DOHH2 (cell line): ENCODE data around the gene MUC21.

Experiments used
- H3F3A ChIP-seq: fragments of 200-600 bp; sonication (generic), shearing (Covaris generic); 2 replicates; pipeline ENCODE4 v1.6.0; 2016; ENCODE audit warnings: antibody characterized with exemption, mild to moderate bottlenecking; ENCODE audit not compliant: control insufficient read depth, insufficient read depth
- H3K27ac ChIP-seq: fragments of 200-600 bp; sonication (generic); 2 replicates; pipeline ENCODE4 v1.5.1; 2014; ENCODE audit warnings: low read depth, mild to moderate bottlenecking, low read length, moderate library complexity
- H3K27me3 ChIP-seq: fragments of 200-600 bp; sonication (generic); 2 replicates; pipeline ENCODE4 v1.6.1; 2014; ENCODE audit warnings: mild to moderate bottlenecking, low read length, mixed read lengths; ENCODE audit not compliant: control insufficient read depth
- H3K36me3 ChIP-seq: fragments of 200-600 bp; sonication (generic); 2 replicates; pipeline ENCODE4 v1.6.1; 2014; ENCODE audit warnings: mild to moderate bottlenecking, low read length, moderate library complexity, mixed read lengths; ENCODE audit not compliant: control insufficient read depth
- H3K4me1 ChIP-seq: fragments of 200-600 bp; sonication (generic); 2 replicates; pipeline ENCODE4 v1.6.1; 2014; ENCODE audit warnings: mild to moderate bottlenecking, low read length, mixed read lengths; ENCODE audit not compliant: control insufficient read depth
- H3K4me2 ChIP-seq: fragments of 200-600 bp; sonication (generic); 2 replicates; pipeline ENCODE4 v1.6.0; 2014; ENCODE audit warnings: mild to moderate bottlenecking, low read length, moderate library complexity
- H3K4me3 ChIP-seq: fragments of 200-600 bp; sonication (generic); 2 replicates; pipeline ENCODE4 v1.5.1; 2014; ENCODE audit warnings: mild to moderate bottlenecking, low read length, mixed read lengths
- H3K79me2 ChIP-seq: fragments of 200-600 bp; sonication (generic); 2 replicates; pipeline ENCODE4 v1.6.1; 2014; ENCODE audit warnings: mild to moderate bottlenecking, low read length, mixed read lengths; ENCODE audit not compliant: control insufficient read depth
- H3K9me2 ChIP-seq: fragments of 200-600 bp; sonication (generic); replicated peaks from 2 replicates; pipeline ENCODE4 v1.6.1; 2014; ENCODE audit warnings: mild to moderate bottlenecking, low read length, mixed read lengths; ENCODE audit not compliant: control insufficient read depth
- H3K9me3 ChIP-seq: fragments of 200-600 bp; sonication (generic); 2 replicates; pipeline ENCODE4 v1.6.1; 2014; ENCODE audit warnings: antibody characterized with exemption, low read length, mixed read lengths; ENCODE audit not compliant: control insufficient read depth, insufficient read depth
- H4K20me1 ChIP-seq: fragments of 200-600 bp; sonication (generic); 2 replicates; pipeline ENCODE4 v1.6.0; 2014; ENCODE audit warnings: low read depth, mild to moderate bottlenecking, antibody characterized with exemption, low read length, moderate library complexity; ENCODE audit not compliant: control insufficient read depth, insufficient read depth
- CTCF ChIP-seq: fragments of 200-600 bp; sonication (generic); IDR thresholded peaks from one replicate; pipeline ENCODE4 v1.5.1; 2014; ENCODE audit warnings: antibody characterized with exemption, mild to moderate bottlenecking, low read depth, low read length; ENCODE audit not compliant: poor library complexity, severe bottlenecking
- EZH2phosphoT487 ChIP-seq: fragments of 200-600 bp; sonication (generic); IDR thresholded peaks from 2 replicates; pipeline ENCODE4 v1.6.1; 2017; ENCODE audit warnings: borderline replicate concordance, mild to moderate bottlenecking, antibody characterized with exemption, low read length, moderate library complexity, mixed read lengths

The MUC21 gene

DNA sequence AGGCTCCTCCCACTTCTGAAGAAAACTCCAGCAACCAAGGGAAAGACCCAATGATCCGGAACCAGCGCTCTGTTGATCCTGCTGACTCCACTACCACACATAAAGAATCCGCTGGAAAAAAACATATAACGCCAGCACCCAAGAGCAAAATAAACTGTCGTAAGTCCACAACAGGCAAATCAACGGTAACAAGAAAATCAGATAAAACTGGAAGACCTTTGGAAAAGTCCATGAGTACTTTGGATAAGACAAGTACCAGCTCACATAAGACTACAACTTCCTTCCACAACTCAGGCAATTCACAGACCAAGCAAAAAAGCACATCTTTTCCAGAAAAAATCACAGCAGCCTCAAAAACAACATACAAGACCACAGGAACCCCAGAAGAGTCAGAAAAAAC lies 34.7 kb upstream of the MUC21 start:
- Histone ChIP-seq H3K4me1 (no peaks in the 10 kb centered on the region), H3K4me3 (no peak overlapping the region), H3K4me2 (no peak overlapping the region), H3K27me3 (peaks cover 42% of the 10 kb centered on the region), H4K20me1 (no peaks in the 10 kb centered on the region), H3K79me2 (no peaks in the 10 kb centered on the region), H3K27ac (no peak overlapping the region), H3F3A (no peaks in the 10 kb centered on the region), H3K9me3 (no peaks in the 10 kb centered on the region), H3K36me3 (no peaks in the 10 kb centered on the region), H3K9me2 (no peaks in the 10 kb centered on the region)
- TF ChIP-seq EZH2phosphoT487 = no peak
- no peak for TF ChIP-seq CTCF

DNA sequence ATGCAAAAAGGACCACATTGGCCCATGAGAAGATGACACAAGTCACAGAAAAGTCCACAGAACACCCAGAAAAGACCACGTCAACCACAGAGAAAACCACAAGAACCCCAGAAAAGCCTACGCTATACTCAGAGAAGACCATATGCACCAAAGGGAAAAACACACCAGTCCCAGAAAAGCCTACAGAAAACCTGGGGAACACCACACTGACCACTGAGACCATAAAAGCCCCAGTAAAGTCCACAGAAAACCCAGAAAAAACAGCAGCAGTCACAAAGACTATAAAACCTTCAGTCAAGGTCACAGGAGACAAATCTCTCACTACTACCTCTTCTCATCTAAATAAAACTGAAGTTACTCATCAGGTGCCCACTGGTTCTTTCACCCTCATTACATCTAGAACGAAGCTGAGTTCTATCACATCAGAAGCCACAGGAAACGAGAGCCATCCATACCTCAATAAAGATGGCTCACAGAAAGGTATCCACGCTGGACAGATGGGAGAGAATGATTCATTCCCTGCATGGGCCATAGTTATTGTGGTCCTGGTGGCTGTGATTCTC lies 31.5 kb upstream of the MUC21 start:
- Histone ChIP-seq H3K4me3 (no peak overlapping the region), H3K27ac (no peak overlapping the region), H3F3A (no peaks in the 10 kb centered on the region), H3K36me3 (no peaks in the 10 kb centered on the region), H3K79me2 (no peaks in the 10 kb centered on the region), H3K9me3 (no peaks in the 10 kb centered on the region), H3K4me1 (peaks cover 13% of the 10 kb centered on the region), H3K4me2 (no peak overlapping the region), H3K27me3 (peaks cover 61% of the 10 kb centered on the region), H3K9me2 (no peaks in the 10 kb centered on the region), H4K20me1 (no peaks in the 10 kb centered on the region)
- TF ChIP-seq CTCF (no peak), EZH2phosphoT487 (no peak)

- H3F3A ChIP-seq = no peaks in the 10 kb centered on the region
- no peaks in the 10 kb centered on the region for H3K79me2 ChIP-seq
- no peaks in the 10 kb centered on the region for H3K36me3 ChIP-seq
- no peaks in the 10 kb centered on the region for H3K9me2 ChIP-seq
- peak overlapping the region; percentile 56 for H3K4me3 ChIP-seq
- peaks cover 13% of the 10 kb centered on the region for H3K4me1 ChIP-seq
- no peaks in the 10 kb centered on the region for H4K20me1 ChIP-seq
- peaks cover 64% of the 10 kb centered on the region for H3K27me3 ChIP-seq
- TF ChIP-seq CTCF (no peak), EZH2phosphoT487 (no peak)
- peak overlapping the region; percentile 67 for H3K4me2 ChIP-seq
- no peak overlapping the region for H3K27ac ChIP-seq
- H3K9me3 ChIP-seq = no peaks in the 10 kb centered on the region
These were observed 28.7 kb upstream of the MUC21 start for GRCh38 chr6:30954631-30955366.
